Stomach (tissue), 9 donors: ENCODE data around the gene RASD1. TPM values are rescaled to one million over a fixed set of nuclear protein-coding genes. Genes with fewer than 3 reads are reported as not detected.
A peak's percentile ranks its signal among the peaks of the same experiment; 100 is the strongest.

Source experiments
- DNase-seq, 2 donors: peaks; one replicate each; pipeline versions ENCODE4 v3.0.0 to v3.0.0-alpha.2; 2013 to 2019
- H3K27ac ChIP-seq, 5 donors: fragments of 200-600 bp in 4 of 5; sonication (generic) in 4 of 5; one replicate each; pipeline ENCODE4 v1.5.1; 2013 to 2019; ENCODE audit warnings: mild to moderate bottlenecking in 1 of 5, moderate library complexity in 1 of 5
- H3K27me3 ChIP-seq, 3 donors: fragments of 200-600 bp; sonication (generic); one replicate each; pipeline ENCODE4 v1.5.1; 2017 to 2019; ENCODE audit warnings: mixed run types in 1 of 3
- H3K36me3 ChIP-seq, 4 donors: fragments of 200-600 bp; sonication (generic); 1 replicate in 3 of 4; 2 replicates in 1 of 4; pipeline ENCODE4 v1.5.1; 2016 to 2019
- H3K4me1 ChIP-seq, 4 donors: fragments of 200-600 bp; sonication (generic); one replicate each; pipeline ENCODE4 v1.5.1; 2016 to 2019
- H3K4me3 ChIP-seq, 4 donors: fragments of 200-600 bp; sonication (generic) in 3 of 4; one replicate each; pipeline ENCODE4 v1.5.1; 2016 to 2019; ENCODE audit warnings: mild to moderate bottlenecking in 1 of 4
- H3K9me3 ChIP-seq, 4 donors: fragments of 200-600 bp; sonication (generic); one replicate each; pipeline ENCODE4 v1.5.1; 2016 to 2019
- CTCF ChIP-seq, 7 experiments: fragments of 450-650 bp in 4 of 7; fragments of 200-600 bp in 3 of 7; sonication (generic) in 3 of 7; IDR thresholded peaks; one replicate each; pipeline ENCODE4 v1.5.1; 2016 to 2019; ENCODE audit warnings: antibody characterized with exemption in 7 of 7, control low read depth in 2 of 7, mild to moderate bottlenecking in 1 of 7
- EP300 ChIP-seq: sonication (generic); formaldehyde crosslinking; IDR thresholded peaks from one replicate; pipeline ENCODE4 v1.6.1; 2017; ENCODE audit warnings: antibody characterized with exemption
- POLR2A ChIP-seq, 4 donors: fragments of 450-650 bp; IDR thresholded peaks; one replicate each; pipeline ENCODE4 v1.6.1; 2016; ENCODE audit warnings: antibody characterized with exemption in 4 of 4, control low read depth in 2 of 4, mild to moderate bottlenecking in 1 of 4, moderate library complexity in 1 of 4
- POLR2AphosphoS5 ChIP-seq, 3 donors: sonication (generic); formaldehyde crosslinking; IDR thresholded peaks; one replicate each; pipeline ENCODE4 v1.6.1; 2016; ENCODE audit warnings: antibody characterized with exemption in 3 of 3
- WGBS, 5 donors: extraction: QIAGEN DNeasy Blood & Tissue Kit in 3 of 5; methylation state at CpG; one replicate each; pipeline versions ENCODE4 v1.1.5 to v1.1.7; 2013 to 2018; 5-methylcytosine and 5-hydroxymethylcytosine counted together
- intact Hi-C: fragments of 100-400 bp; cut with DNase I; formaldehyde crosslinking; loops from one replicate; pipeline ENCODE4 v1.15.1; 2023; ENCODE audit warnings: low total_unique reads
- polyA plus RNA-seq, 3 donors: library from polyadenylated mRNA; stranded (reverse); fragments of 200-250 nt; gene quantifications; one replicate each; pipeline ENCODE4 v1.2.3, GENCODE V29; 2013
- total RNA-seq, 5 donors: library from RNA; depleted of rRNA; stranded (reverse); fragments of >200 nt; gene quantifications; one replicate each; pipeline versions ENCODE4 v1.1.0 to v1.2.3, GENCODE V29; 2014 to 2016
- donor health status: healthy with polysubstance abuse.
- donor health status: Bipolar disorder and iron deficiency.
- donor health status: healthy.

RASD1 gene
- total and polyA plus RNA-seq, 8 donors: 3.7 to 72.9 (median 14.0) TPM

- intact Hi-C loops: no loop called here
- Histone ChIP-seq H3K27ac (peak overlapping the region; percentile 63 to 87 (median 78)), H3K27me3 (no peaks in the 10 kb centered on the region), H3K4me1 (peaks cover 38 to 60% (median 52%) of the 10 kb centered on the region in 4 donors), H3K4me3 (no peak overlapping the region), H3K9me3 (no peaks in the 10 kb centered on the region), H3K36me3 (no peaks in the 10 kb centered on the region)
- WGBS, 5 donors: 14 to 46% (median 36%) methylated on average over 7 of the region's 7 CpGs
- peak; percentile 78 to 91 for DNase-seq
- TF ChIP-seq POLR2A (IDR thresholded peaks at IDR 0.05): no peak
- TF ChIP-seq POLR2AphosphoS5 (IDR thresholded peaks at IDR 0.05): peak; percentile 42 to 71 (median 44)
Measured at GRCh38 chr17:17535957-17536356, 39.8 kb upstream of the RASD1 start.

DNA sequence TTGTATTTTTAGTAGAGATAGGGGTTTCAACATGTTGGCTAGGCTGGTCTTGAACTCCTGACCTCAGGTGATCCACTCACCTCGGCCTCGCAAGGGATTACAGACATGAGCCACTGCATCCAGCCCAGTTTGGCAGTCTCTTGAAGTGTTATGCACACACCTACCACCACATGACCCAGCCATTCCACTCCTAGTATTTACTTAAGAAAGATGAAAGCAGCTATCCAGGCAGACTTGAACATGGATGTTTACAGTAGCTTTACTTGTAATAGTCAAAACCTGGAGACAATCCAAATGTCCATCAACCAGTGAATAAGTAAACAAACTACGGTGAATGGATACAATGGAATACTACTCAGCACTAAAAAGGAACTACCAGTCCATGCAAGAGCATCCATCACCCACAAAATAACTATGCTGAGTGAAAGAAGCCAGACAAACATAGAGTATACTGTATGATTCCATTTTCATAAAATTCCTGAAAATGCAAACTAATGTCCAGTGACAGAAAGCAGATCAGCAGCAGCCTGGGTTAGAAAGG, 37.8 kb upstream of the RASD1 start:
- Histone ChIP-seq H3K36me3 (no peaks in the 10 kb centered on the region), H3K9me3 (no peaks in the 10 kb centered on the region), H3K27me3 (no peaks in the 10 kb centered on the region), H3K4me1 (peaks cover 27 to 48% (median 34%) of the 10 kb centered on the region in 4 donors), H3K27ac (peak overlapping the region in 3 of 5 donors; percentile 6 to 87 (median 59)), H3K4me3 (no peak overlapping the region)
- TF ChIP-seq POLR2AphosphoS5 (IDR thresholded peaks at IDR 0.05) (peak in 2 of 3 donors; percentile 73 to 79), CTCF (IDR thresholded peaks at IDR 0.05) (no peak), POLR2A (IDR thresholded peaks at IDR 0.05) (no peak), EP300 (no peak)
- intact Hi-C loops: no loop called here
- DNase-seq: peak; percentile 56 to 79
- 22 to 58% (median 30%) methylated on average over 3 of the region's 3 CpGs for WGBS, 5 donors

DNA sequence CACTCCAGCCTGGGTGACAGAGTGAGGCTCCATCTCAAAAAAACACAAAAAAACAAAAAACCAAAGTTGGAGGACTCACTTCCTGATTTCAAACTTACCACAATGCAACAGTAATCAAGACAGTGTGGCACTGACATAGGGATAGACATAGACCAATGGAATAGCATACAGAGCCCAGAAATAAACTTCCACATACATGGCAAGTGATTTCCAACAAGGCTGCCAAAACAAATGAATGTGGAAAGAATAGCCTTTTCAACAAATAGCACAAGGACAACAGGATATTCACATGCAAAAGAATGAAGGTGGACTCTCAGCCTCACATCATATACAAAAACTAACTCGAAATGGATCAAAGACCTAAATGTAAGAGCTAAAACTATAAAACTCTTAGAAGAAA, 36.8 kb upstream of the RASD1 start:
- peak overlapping the region in 1 of 5 donors; percentile 4 for H3K27ac ChIP-seq
- H3K4me1 ChIP-seq: peaks cover 25 to 50% (median 36%) of the 10 kb centered on the region in 4 donors
- H3K36me3 ChIP-seq: no peaks in the 10 kb centered on the region
- TF ChIP-seq POLR2A (IDR thresholded peaks at IDR 0.05): no peak
- DNase-seq: no peak
- intact Hi-C loops: no loop called here
- no peaks in the 10 kb centered on the region for H3K27me3 ChIP-seq
- 76 to 100% (median 87%) methylated on average over 1 of the region's 1 CpG for WGBS, 5 donors
- no peak overlapping the region for H3K4me3 ChIP-seq
- H3K9me3 ChIP-seq: no peaks in the 10 kb centered on the region

- intact Hi-C loops: no loop called here
- no peak overlapping the region for H3K4me3 ChIP-seq
- DNase-seq: no peak
- WGBS, 5 donors: 81 to 89% (median 87%) methylated on average over 4 of the region's 4 CpGs
- no peak for TF ChIP-seq POLR2AphosphoS5 (IDR thresholded peaks at IDR 0.05)
- TF ChIP-seq CTCF (IDR thresholded peaks at IDR 0.05): no peak
- no peak for TF ChIP-seq POLR2A (IDR thresholded peaks at IDR 0.05)
- no peak for TF ChIP-seq EP300
- no peaks in the 10 kb centered on the region for H3K27me3 ChIP-seq
- peaks cover 15 to 51% (median 29%) of the 10 kb centered on the region in 4 donors for H3K4me1 ChIP-seq
- no peaks in the 10 kb centered on the region for H3K36me3 ChIP-seq
- H3K9me3 ChIP-seq: no peaks in the 10 kb centered on the region
- H3K27ac ChIP-seq: no peak overlapping the region
Measured at GRCh38 chr17:17531156-17531555, 35.0 kb upstream of the RASD1 start.

DNA sequence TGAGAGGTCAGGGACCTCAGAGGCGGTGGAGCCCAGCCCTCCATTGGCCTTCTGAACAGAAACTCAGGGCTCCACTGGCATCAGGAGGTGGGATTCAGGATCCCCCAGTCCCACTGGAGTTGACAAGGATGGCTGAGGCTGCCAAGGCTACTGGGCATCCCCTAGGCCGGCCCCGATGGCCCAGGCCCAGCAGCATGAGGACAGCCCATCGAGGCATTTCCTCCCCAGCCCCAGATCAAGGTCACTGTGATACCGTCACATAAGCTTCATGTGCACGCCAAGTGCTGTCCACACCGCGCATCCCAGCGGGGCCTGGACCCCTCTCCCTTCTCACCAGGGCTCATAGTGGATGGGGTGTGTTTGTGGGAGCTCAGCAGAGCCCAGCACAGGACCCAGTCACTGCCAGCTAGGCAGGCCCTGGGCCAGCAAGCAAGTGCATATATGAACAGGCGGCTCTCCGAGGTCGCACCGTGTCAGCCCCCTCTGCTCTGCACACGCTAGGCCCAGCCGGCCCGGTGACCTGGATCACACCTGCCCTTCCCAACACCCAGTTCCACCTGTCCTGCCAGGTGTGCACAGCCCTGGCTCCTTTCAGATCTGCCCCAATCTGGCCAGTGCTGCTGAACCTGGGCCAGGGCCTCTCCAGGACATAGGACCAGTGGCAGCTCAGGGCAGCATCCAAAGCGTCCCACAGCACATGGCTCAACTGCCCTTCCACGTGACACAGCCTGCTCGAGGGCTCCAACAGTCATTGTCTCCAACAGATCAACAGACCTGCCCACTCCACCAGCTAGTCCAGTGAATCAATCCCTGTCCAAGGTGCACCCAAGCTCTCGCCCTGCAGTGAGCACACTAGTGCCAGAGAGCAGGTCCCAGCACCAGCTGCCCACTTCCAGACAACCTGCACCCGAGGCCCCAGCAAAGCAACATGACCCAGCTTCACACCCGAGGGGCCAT, 32.8 kb upstream of the RASD1 start:
- H3K4me1 ChIP-seq: peaks cover 15 to 54% (median 43%) of the 10 kb centered on the region in 4 donors
- H3K36me3 ChIP-seq: no peaks in the 10 kb centered on the region
- peak in 1 of 2 donors; percentile 76 for DNase-seq
- H3K4me3 ChIP-seq: no peak overlapping the region
- H3K9me3 ChIP-seq: no peaks in the 10 kb centered on the region
- intact Hi-C loops: no loop called here
- H3K27me3 ChIP-seq: no peaks in the 10 kb centered on the region
- TF ChIP-seq POLR2AphosphoS5 (IDR thresholded peaks at IDR 0.05) (peak in 1 of 3 donors; percentile 11), EP300 (no peak)
- 61 to 77% (median 63%) methylated on average over 18 to 22 of the region's 22 CpGs for WGBS, 5 donors
- H3K27ac ChIP-seq: peak overlapping the region in 2 of 5 donors; percentile 49 to 77
